GM23338 (cell line): ENCODE data around the gene LATS2.

ENCODE experiments used
- CREB1 ChIP-seq: fragments of 250-450 bp; sonication (Bioruptor Pico); IDR thresholded peaks from 2 replicates; pipeline ENCODE4 v1.5.0; 2020; ENCODE audit warnings: low read depth, mild to moderate bottlenecking, moderate library complexity
- EZH2 ChIP-seq: fragments of 200-600 bp; sonication (generic); IDR thresholded peaks from one replicate; pipeline ENCODE4 v1.8.0; 2017; ENCODE audit warnings: antibody characterized with exemption, mild to moderate bottlenecking, low read depth; ENCODE audit not compliant: unreplicated experiment
- EZH2phosphoT487 ChIP-seq: fragments of 200-600 bp; sonication (generic); IDR thresholded peaks from one replicate; pipeline ENCODE4 v1.8.1; 2018; ENCODE audit warnings: antibody characterized with exemption; ENCODE audit not compliant: unreplicated experiment
- JUNB ChIP-seq: IDR thresholded peaks from one replicate; pipeline ENCODE4 v1.6.1; 2016; ENCODE audit warnings: antibody characterized with exemption; ENCODE audit not compliant: unreplicated experiment
- NANOG ChIP-seq: IDR thresholded peaks from 2 replicates; pipeline ENCODE4 v1.6.1; 2016; ENCODE audit warnings: antibody characterized with exemption, borderline replicate concordance
- POLR2AphosphoS5 ChIP-seq: IDR thresholded peaks from 2 replicates; pipeline ENCODE4 v1.6.1; 2016; ENCODE audit warnings: antibody characterized with exemption, low read depth
- STAT1 ChIP-seq: IDR thresholded peaks from one replicate; pipeline ENCODE4 v1.6.1; 2016; ENCODE audit warnings: antibody characterized with exemption; ENCODE audit not compliant: unreplicated experiment
- ZNF114 ChIP-seq: fragments of 250-450 bp; sonication (Bioruptor Pico); IDR thresholded peaks from 2 replicates; pipeline ENCODE4 v1.5.0; 2020; ENCODE audit warnings: mild to moderate bottlenecking, moderate library complexity
- TF ChIP-seq, protein P1 (sequence below), 2 experiments: fragments of 200-600 bp in 1 of 2; sonication (generic) in 1 of 2; conservative IDR thresholded peaks; 2 replicates each; pipeline versions ENCODE4 v1.5.1 to v1.6.1; 2016 to 2017; ENCODE audit warnings: antibody characterized with exemption in 2 of 2, low read depth in 2 of 2, mild to moderate bottlenecking in 2 of 2, moderate library complexity in 1 of 2
- TF ChIP-seq, protein P2 (sequence below): IDR thresholded peaks from 2 replicates; pipeline ENCODE4 v1.6.1; 2016; ENCODE audit warnings: antibody characterized with exemption
- TF ChIP-seq, protein P3 (sequence below): IDR thresholded peaks from one replicate; pipeline ENCODE4 v1.6.1; 2018; ENCODE audit warnings: antibody characterized with exemption; ENCODE audit not compliant: unreplicated experiment
- TF ChIP-seq, protein P4 (sequence below): fragments of 250-450 bp; sonication (Bioruptor Pico); IDR thresholded peaks from 2 replicates; pipeline ENCODE4 v1.5.0; 2020; ENCODE audit warnings: mild to moderate bottlenecking, moderate library complexity

DNA sequence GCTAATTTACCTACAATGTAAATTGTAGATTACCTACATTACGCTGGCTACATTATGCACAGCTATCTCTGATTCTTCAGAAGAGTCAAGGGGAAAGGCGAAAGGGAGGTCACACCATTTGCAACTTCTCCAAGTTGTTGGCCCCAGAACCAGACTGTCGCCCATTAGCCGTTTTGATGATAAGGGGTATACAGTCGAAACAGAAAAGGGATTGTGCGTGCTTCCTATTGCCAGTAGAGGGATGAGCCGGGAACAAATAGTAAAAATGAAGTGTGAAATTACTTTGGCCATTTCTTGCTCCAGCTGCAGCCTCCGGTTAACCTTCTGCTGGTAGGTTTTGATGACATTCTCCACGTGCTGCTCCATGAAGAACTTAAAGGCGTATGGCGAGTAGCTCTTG is 73.8 kb downstream of the LATS2 start:
- TF ChIP-seq, protein P1, sequence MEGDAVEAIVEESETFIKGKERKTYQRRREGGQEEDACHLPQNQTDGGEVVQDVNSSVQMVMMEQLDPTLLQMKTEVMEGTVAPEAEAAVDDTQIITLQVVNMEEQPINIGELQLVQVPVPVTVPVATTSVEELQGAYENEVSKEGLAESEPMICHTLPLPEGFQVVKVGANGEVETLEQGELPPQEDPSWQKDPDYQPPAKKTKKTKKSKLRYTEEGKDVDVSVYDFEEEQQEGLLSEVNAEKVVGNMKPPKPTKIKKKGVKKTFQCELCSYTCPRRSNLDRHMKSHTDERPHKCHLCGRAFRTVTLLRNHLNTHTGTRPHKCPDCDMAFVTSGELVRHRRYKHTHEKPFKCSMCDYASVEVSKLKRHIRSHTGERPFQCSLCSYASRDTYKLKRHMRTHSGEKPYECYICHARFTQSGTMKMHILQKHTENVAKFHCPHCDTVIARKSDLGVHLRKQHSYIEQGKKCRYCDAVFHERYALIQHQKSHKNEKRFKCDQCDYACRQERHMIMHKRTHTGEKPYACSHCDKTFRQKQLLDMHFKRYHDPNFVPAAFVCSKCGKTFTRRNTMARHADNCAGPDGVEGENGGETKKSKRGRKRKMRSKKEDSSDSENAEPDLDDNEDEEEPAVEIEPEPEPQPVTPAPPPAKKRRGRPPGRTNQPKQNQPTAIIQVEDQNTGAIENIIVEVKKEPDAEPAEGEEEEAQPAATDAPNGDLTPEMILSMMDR (conservative IDR thresholded peaks at IDR 0.05; ENCODE audit: low read depth in 2 of 2) = no peak
- TF ChIP-seq EZH2 = no peak
- TF ChIP-seq CREB1 (CRISPR knock-in tag) = no peak
- no peak for TF ChIP-seq POLR2AphosphoS5
- no peak for TF ChIP-seq EZH2phosphoT487
- TF ChIP-seq ZNF114 = no peak
- TF ChIP-seq, protein P2, sequence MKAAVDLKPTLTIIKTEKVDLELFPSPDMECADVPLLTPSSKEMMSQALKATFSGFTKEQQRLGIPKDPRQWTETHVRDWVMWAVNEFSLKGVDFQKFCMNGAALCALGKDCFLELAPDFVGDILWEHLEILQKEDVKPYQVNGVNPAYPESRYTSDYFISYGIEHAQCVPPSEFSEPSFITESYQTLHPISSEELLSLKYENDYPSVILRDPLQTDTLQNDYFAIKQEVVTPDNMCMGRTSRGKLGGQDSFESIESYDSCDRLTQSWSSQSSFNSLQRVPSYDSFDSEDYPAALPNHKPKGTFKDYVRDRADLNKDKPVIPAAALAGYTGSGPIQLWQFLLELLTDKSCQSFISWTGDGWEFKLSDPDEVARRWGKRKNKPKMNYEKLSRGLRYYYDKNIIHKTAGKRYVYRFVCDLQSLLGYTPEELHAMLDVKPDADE = no peak
- TF ChIP-seq, protein P3, sequence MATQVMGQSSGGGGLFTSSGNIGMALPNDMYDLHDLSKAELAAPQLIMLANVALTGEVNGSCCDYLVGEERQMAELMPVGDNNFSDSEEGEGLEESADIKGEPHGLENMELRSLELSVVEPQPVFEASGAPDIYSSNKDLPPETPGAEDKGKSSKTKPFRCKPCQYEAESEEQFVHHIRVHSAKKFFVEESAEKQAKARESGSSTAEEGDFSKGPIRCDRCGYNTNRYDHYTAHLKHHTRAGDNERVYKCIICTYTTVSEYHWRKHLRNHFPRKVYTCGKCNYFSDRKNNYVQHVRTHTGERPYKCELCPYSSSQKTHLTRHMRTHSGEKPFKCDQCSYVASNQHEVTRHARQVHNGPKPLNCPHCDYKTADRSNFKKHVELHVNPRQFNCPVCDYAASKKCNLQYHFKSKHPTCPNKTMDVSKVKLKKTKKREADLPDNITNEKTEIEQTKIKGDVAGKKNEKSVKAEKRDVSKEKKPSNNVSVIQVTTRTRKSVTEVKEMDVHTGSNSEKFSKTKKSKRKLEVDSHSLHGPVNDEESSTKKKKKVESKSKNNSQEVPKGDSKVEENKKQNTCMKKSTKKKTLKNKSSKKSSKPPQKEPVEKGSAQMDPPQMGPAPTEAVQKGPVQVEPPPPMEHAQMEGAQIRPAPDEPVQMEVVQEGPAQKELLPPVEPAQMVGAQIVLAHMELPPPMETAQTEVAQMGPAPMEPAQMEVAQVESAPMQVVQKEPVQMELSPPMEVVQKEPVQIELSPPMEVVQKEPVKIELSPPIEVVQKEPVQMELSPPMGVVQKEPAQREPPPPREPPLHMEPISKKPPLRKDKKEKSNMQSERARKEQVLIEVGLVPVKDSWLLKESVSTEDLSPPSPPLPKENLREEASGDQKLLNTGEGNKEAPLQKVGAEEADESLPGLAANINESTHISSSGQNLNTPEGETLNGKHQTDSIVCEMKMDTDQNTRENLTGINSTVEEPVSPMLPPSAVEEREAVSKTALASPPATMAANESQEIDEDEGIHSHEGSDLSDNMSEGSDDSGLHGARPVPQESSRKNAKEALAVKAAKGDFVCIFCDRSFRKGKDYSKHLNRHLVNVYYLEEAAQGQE = no peak
- TF ChIP-seq, protein P4, sequence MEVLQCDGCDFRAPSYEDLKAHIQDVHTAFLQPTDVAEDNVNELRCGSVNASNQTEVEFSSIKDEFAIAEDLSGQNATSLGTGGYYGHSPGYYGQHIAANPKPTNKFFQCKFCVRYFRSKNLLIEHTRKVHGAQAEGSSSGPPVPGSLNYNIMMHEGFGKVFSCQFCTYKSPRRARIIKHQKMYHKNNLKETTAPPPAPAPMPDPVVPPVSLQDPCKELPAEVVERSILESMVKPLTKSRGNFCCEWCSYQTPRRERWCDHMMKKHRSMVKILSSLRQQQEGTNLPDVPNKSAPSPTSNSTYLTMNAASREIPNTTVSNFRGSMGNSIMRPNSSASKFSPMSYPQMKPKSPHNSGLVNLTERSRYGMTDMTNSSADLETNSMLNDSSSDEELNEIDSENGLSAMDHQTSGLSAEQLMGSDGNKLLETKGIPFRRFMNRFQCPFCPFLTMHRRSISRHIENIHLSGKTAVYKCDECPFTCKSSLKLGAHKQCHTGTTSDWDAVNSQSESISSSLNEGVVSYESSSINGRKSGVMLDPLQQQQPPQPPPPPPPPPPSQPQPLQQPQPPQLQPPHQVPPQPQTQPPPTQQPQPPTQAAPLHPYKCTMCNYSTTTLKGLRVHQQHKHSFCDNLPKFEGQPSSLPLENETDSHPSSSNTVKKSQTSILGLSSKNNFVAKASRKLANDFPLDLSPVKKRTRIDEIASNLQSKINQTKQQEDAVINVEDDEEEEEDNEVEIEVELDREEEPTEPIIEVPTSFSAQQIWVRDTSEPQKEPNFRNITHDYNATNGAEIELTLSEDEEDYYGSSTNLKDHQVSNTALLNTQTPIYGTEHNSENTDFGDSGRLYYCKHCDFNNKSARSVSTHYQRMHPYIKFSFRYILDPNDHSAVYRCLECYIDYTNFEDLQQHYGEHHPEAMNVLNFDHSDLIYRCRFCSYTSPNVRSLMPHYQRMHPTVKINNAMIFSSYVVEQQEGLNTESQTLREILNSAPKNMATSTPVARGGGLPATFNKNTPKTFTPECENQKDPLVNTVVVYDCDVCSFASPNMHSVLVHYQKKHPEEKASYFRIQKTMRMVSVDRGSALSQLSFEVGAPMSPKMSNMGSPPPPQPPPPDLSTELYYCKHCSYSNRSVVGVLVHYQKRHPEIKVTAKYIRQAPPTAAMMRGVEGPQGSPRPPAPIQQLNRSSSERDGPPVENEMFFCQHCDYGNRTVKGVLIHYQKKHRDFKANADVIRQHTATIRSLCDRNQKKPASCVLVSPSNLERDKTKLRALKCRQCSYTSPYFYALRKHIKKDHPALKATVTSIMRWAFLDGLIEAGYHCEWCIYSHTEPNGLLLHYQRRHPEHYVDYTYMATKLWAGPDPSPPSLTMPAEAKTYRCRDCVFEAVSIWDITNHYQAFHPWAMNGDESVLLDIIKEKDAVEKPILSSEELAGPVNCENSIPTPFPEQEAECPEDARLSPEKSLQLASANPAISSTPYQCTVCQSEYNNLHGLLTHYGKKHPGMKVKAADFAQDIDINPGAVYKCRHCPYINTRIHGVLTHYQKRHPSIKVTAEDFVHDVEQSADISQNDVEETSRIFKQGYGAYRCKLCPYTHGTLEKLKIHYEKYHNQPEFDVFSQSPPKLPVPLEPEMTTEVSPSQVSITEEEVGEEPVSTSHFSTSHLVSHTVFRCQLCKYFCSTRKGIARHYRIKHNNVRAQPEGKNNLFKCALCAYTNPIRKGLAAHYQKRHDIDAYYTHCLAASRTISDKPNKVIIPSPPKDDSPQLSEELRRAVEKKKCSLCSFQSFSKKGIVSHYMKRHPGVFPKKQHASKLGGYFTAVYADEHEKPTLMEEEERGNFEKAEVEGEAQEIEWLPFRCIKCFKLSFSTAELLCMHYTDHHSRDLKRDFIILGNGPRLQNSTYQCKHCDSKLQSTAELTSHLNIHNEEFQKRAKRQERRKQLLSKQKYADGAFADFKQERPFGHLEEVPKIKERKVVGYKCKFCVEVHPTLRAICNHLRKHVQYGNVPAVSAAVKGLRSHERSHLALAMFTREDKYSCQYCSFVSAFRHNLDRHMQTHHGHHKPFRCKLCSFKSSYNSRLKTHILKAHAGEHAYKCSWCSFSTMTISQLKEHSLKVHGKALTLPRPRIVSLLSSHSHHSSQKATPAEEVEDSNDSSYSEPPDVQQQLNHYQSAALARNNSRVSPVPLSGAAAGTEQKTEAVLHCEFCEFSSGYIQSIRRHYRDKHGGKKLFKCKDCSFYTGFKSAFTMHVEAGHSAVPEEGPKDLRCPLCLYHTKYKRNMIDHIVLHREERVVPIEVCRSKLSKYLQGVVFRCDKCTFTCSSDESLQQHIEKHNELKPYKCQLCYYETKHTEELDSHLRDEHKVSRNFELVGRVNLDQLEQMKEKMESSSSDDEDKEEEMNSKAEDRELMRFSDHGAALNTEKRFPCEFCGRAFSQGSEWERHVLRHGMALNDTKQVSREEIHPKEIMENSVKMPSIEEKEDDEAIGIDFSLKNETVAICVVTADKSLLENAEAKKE (CRISPR knock-in tag) = no peak
- TF ChIP-seq JUNB = no peak
- no peak for TF ChIP-seq STAT1
- no peak for TF ChIP-seq NANOG
